GM20431 (cell line): ENCODE data around the gene OR5H2.

Experiments
- in situ Hi-C: fragments of 300-500 bp; cut with MseI, MboI; formaldehyde crosslinking; loops from one replicate; pipeline ENCODE4 v1.15.0; 2020; ENCODE audit warnings: low sequenced_read_pairs; ENCODE audit not compliant: unreplicated experiment

The OR5H2 gene

GRCh38 chr3:98328933-98329332, 46.6 kb downstream of the OR5H2 start:
- in situ Hi-C loops: loop anchor here (10.0 to 25.0 kb wide), 3 partner anchors 258 to 542 kb away; partner anchors contain the start of genes CPOX and GABRR3

GRCh38 chr3:98329392-98330124, 47.3 kb downstream of the OR5H2 start:
- in situ Hi-C loops: loop anchor here (10.0 to 25.0 kb wide), 3 partner anchors 258 to 542 kb away; partner anchors contain the start of genes CPOX and GABRR3

GRCh38 chr3:98331329-98331728, 49.0 kb downstream of the OR5H2 start:
- in situ Hi-C loops: loop anchor here (25.0 kb wide), 2 partner anchors 256 to 544 kb away; partner anchors contain the start of gene CPOX
